GM18907 (cell line): ENCODE data around the gene ODF2L.

ENCODE experiments used
- ATAC-seq: cut with Tn5 transposase; IDR thresholded peaks from one replicate; pipeline ENCODE4 v1.9.1; 2021; ENCODE audit warnings: mild to moderate bottlenecking, moderate library complexity; ENCODE audit not compliant: unreplicated experiment

ODF2L gene, protein sequence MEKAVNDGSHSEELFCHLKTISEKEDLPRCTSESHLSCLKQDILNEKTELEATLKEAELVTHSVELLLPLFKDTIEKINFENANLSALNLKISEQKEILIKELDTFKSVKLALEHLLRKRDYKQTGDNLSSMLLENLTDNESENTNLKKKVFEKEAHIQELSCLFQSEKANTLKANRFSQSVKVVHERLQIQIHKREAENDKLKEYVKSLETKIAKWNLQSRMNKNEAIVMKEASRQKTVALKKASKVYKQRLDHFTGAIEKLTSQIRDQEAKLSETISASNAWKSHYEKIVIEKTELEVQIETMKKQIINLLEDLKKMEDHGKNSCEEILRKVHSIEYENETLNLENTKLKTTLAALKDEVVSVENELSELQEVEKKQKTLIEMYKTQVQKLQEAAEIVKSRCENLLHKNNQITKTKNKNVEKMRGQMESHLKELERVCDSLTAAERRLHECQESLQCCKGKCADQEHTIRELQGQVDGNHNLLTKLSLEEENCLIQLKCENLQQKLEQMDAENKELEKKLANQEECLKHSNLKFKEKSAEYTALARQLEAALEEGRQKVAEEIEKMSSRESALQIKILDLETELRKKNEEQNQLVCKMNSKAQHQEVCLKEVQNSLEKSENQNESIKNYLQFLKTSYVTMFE

DNA sequence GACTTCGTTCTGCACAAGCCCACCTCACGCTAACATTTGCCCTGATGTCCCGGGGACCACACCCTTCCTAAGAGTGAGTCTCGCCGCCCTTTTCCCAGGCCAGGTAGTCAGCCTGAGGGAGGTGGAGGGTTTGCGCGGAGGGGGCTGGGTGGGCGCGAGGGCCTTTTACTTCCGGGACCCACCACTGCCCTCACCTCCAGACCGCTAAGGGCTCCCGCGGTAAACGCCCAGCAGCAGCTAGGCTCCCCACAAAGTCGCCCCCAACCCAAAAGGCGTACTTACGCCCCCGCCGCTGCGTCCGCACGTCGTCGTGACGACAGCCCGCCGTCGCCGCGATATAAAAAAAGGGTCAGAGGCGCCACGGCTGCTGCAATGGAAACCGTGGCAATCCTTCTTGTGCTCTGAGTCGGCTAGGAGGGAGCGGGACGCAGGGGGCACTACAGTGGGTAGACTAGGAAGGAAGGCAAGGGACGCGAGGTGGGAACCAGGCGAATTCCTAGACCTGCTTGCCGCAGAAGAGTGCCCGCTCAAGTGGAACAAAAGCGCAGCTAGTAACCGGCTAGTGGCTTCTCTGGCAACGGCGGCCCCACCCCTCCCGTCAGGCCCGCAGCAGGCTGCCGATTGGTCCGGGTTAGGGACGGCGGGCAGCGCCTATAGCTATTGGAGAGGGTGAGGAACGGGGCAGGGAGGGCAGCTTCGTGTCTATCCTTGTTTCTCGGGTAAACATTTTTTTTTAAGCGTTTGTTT lies at the start of gene ODF2L:
Gene ODF2L (minus strand): TSS at position 573 of the 747 bp plus-strand sequence. CDS start 9,296 bp downstream, outside the sequence.
- peak; percentile 100 for ATAC-seq

DNA sequence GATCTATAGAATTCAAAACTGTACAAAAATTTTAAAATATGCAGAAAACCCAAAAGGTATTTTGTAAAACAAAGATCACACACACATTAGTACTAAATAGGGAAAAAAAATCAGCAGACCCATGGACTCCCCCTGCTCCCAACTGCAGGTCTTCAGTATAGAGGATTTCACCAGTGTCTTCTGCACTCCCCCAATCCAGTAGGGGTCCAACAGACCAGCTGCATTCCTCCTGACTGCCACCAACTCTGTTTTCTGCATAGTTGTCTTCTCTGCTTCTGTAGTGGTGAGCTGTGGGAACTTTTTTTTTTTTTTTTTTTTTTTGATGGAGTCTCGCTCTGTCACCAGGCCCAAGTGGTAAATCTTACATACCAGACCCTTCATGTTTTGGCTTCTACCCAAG lies 49.8 kb upstream of the ODF2L start:
- no peak for ATAC-seq

DNA sequence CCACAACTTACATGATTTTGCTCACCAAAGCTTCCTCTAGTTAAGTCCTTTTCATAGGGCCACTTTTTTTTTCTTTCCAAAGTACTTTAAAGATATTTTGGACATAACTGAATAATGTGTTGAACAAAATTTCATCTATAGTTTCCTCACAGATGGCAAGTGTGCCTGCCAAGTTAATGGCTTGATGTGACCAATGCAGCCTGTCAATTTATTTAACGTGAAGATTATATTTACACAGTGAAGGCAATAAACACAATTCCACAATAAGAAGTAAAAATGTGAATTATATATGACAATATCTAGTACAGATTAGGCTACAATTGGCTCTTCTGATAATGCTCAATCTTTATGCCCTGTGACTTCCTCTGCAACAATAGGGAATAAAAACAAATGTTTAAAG lies 45.9 kb upstream of the ODF2L start:
- no peak for ATAC-seq

DNA sequence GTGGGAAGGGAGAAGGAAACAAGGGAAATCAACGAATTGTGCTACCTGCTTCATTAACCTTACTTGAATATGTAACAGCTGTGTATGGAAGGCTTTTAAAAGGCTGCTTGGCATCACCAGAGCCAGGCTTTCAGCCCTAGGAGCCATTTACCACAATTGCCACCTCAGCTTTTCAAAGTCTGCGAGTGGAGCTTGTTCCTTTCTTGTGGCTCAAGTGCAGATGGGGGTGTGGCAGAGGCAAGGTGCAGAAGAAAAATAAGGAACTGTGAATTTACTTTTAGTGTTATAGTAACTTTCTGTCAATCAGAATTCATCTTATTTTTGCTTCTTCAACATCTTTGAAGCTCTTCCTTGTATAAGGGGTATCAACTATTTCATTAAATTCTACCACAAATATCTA lies 45.5 kb upstream of the ODF2L start:
- no peak for ATAC-seq

DNA sequence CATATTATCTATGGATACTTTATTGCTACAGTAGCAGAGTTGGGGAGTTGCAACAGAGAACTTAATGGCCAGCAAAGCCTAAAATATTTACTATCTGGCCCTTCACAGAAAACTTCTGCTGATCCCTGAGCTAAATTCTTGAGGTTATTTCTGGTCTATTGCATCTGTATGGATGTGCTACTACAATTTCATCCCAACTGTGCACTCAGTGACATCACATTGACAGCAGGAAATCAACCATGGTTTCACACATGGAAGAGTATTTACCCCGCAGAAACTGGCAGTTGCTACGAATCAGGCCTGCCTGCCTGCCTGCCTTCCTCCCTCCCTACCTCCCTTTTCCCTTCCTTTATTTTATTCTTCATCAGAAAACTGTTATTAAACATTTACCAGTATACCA lies 39.9 kb upstream of the ODF2L start:
- ATAC-seq, result no peak

DNA sequence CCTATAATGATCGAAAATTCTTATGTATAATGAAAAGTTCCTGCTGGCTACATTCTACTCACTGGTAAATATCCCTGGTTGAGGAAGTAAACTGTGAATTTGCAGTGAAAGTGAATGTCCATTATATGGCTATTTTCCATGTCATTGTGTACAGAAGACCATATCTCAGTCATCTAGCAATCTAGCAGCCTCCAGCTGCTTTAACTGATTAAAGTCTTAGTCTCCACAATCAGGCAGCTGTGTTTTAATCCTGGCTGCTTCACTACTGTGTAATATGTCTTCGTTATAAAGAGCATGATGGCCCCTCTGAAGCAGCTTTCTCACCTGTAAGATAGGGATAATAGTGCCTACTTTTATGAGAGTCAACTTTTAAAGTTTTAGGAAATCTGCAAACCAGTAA lies 39.2 kb upstream of the ODF2L start:
- ATAC-seq, result no peak

DNA sequence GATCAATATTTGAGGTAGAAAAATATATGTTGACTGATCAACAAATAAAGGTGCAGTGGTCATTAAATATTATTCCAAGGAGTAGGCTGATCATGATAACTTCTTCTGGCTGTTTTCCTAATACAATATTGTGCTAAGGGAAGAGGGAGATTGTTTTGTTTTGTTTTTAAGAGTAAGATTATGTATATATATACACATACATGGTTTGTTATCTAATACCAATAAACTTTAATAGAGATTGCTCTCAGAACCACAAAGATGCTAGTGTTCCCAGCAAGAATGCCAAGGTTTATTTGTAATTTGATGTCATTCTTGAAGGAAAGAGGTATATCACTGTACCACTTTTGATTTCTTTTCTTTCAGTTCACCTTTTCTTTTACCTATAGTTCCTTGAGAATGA lies 37.9 kb upstream of the ODF2L start:
- no peak for ATAC-seq

DNA sequence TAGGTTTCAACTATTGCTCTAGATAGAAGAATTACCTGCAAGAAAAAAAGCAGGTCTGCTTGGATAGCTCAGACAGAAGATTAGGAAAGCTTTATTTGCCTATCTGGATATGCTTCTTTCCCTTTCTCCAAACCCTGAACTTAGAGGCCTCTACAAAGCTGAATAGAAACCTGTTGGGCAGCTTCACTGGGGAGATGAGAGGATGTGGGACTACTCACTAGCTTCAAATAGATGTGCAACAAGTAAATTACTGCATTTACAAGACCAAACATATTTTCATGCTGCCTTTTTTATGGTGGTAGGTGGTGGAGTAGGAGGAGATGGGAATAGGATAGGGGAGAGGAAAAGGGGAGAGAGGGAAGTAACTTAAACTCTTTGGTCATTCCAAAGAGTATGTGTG lies 34.3 kb upstream of the ODF2L start:
- ATAC-seq, result no peak

DNA sequence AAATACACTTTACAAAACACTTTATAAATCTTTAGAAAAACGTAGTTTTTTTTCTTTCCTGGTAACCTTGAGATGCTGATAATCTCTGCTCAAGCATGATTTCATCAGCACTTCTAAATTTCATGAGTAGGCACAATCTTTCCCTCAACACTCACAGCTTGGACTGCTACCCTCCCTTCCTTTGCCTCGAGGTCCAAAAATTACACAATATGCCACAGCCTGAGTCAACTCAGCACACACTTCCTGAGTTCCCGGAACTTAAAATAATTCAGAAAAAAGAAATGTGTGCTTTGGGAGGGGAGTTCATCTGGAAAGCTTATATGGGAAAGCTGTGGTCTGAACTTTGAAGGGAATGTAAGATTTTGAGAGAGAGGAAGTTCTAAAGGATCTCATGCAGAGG lies 33.7 kb upstream of the ODF2L start:
- no peak for ATAC-seq

DNA sequence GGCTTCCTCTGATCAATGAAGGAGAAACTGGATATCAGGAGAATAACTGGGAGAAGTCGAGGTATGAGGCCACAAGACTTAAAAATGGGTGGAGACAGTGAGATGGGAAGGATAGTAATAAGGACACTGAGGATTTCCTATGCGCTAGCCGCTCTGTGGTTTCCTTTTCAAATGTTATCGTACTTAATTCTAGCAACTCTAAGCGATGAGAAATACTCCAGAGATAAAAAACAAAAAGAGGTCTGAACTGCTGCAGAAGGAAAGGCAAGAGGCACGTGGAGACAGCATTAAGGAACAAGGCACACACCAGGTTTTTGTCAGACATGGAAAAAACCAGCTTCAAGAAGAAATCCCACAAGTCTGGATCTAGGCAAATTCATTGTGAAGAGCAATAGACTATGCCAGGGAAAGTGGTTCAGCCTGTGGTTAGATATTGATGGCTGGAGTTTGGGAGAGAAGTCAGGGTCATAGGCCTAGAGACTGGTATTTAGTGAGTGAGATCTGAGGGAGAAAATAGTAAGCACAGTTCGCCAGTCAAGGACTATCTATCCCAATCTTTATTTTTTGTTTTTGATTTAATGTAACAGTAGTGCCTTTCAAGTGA lies 33.1 kb upstream of the ODF2L start:
- ATAC-seq, result no peak

DNA sequence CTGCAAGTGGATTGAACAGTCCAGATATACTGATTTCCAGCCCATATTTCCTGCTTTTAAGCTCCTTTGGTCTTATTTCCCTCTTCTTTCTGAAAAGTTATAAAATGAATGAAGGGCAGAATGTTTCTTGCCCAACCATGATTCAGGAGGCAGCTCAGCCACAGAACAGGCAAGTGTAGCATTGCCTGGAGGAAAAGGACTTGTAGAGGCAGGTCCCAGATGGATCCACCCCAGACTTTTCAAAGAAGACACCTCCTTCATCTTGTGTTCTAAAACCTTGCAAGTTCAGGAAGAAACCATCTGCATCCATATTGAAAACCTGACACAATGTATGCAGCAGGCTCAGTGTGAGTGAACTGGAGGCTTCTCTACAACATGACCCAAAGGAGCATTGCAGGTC lies 27.8 kb upstream of the ODF2L start, which contains the start of gene CLCA2:
Gene CLCA2 (plus strand): TSS at position 299 of the 400 bp plus-strand sequence. CDS start 77 bp downstream, at position 376.
- no peak for ATAC-seq

DNA sequence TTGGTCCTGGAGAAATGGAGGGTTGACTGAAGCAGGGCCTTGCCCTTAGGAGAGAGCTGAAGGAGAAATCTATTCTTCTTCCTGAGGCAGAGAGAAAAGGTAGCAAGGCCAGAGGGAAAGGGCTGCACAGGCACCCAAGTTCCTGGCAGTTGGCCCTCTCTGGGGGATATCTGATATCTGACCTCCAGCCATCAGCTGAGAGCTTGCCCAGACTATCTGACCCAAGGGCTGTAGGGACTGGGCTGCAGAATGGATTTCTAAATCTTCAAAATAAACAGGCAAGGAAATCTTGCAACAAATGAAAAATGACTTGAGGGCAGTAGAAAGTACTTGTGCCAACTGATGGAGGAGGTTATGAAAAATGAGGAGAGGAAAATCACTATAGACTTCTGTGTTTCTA lies 27.4 kb upstream of the ODF2L start:
- no peak for ATAC-seq

DNA sequence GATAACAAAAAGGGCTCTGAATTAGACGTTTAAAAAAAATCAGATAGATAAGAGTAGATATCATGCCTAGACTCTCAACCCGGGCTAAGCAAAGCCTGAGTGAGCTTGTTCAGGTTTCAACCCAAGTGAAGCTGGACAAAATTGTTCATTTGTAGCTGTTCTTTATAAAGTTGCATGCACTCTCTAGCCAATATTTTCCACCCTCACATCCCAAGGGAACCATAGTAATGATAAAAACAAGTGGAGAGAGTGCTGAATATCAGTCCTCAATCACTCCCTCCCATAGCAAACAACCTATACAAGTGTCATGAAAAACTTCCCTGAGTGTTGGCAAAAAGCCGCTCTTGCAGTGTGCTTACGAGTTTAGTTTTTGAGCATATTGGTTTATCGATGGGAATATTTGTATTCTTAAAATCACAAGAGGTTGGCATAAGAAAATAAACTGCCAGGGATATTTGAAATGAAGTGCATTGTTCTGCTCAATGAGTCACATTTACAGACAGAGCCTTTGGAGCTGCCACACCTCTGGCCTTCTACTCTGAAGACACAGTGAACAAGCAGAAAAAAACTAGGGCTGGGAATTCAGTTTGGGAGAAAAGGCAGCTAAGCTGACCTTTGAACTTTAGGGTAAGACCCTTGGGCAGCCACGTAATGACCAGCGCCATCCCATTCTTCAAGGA lies 25.6 kb upstream of the ODF2L start:
- no peak for ATAC-seq

DNA sequence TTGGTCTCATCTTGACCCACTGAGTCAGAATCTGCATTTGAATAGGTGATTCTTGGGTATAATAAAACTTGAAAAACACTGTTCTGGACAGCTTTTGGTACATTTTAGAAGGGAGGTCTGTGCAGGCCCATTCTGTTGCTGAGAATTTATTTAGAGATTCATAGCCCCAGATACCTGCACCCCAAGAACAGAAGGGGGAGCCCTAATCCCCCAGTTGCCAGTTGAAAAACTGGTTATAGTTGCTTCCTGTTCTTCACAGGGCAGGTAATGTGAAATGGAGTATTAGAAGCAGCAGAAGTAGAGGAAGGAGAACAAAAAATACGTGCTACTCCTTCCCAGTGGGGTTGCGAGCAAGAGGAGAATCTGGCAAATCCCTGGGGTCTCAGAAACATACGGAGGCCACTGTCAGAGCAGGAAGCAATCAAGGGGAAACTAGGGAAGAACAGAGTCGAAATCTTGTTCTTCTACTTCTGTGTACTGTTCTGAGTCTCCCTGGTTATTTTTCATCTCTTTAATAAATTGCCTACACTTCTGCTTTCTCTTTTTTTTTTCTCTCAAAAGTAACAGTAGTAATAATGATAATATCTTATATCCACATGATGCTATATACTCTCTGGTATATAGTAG lies 23.3 kb upstream of the ODF2L start:
- ATAC-seq, result peak; percentile 93

DNA sequence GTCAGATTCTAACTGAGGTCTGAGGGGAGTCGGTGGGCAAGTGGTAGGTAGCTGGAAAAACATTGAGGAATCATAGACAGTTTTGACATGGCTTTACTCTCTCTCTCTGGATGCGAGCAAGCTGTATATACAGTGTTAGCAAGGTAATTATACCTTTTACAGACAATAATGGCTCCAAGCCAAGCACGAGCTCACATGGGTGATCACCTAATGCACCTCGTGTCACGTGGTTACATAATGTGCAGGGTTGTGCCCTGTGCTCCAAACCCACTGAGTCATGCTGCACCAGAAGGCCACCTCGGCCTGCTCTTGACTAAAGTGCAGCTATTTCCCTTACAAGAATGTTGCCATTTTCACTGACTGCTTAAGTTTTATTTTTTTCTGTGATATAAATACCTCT lies 20.2 kb upstream of the ODF2L start:
- ATAC-seq, result no peak

DNA sequence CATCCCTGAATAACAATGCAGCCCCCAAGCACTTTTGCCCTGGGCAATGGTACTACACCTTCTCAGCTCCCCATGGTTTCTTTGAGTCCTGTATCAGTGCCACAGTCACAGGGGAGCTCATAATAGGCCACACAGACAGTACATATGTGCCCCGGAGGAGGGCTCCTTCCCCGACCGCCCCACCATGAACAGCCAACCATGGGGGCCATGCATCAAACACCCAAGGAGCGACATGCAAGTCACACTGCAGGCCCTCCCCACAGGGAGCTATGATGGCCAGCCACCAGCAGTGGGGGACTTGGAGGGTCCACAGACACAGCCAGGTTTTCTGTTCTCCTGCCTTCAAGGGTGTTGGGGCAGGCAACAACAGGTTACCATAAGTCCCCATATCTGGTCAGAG lies 14.8 kb upstream of the ODF2L start:
- no peak for ATAC-seq

DNA sequence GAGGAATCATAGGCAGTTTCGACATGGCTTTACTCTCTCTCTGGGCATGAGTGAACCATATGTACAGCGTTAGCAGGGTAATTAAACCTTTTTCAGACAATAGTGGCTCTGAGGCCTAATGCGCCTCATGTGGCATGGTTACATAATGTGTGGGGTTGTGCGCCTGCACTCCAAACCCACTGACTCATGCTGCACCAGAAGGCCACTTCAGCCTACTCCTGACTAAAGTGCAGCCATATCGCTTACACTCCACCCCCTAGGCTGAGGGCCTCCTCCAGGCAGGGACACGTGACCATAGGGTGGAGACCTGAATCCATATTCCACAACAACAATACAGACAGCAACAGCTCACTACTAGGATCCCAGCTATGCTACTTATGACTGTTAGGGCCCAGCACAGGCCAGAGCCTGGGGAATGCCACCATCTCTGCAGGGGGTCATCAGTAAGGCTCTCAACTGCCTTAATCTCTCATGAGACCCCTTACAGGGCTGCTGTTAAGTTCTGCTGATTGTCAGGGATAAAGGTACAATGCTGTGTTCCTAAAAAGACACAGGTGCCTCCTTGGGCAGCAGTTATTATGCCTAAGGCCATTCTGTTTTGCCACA lies 13.4 kb upstream of the ODF2L start:
- no peak for ATAC-seq

DNA sequence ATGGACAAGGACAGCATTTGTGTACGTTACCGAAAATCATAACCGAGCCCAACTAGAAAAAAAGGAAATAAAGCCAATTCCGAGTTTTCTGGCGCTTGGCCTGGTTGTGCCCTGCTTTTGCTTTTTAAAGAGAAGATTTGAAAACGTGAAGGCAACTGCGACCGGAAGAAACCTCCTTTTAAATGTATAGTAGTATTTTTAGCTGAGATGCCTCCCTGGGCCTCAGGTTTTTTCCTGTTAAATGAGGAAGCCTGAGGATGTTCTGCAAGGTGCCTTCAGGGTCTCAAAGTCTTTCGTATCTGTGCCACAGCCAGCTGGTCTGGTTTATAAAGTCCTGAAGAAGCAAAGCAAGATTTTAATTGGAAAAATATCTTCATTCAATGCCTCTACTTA lies 371 bp upstream of the ODF2L start:
- ATAC-seq, result peak; percentile 32

DNA sequence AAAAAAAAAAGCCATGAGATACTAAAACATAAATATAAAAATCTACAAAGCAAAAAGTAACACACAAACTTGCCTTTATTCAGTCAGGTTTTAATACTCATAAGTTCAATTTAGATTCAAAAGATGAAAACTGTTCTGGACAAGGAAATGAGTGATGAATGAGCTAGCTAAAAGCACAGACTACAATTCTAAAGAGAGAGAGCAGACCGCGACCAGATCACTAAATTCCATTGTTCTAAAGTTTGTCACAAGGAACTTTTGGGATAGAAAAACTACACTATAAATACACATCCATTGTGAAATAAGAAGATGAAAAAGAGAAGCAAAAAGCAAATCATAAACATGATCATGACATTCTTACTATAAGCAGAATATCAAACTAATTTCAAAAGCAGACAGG lies 1.7 kb downstream of the ODF2L start:
- ATAC-seq, result no peak

DNA sequence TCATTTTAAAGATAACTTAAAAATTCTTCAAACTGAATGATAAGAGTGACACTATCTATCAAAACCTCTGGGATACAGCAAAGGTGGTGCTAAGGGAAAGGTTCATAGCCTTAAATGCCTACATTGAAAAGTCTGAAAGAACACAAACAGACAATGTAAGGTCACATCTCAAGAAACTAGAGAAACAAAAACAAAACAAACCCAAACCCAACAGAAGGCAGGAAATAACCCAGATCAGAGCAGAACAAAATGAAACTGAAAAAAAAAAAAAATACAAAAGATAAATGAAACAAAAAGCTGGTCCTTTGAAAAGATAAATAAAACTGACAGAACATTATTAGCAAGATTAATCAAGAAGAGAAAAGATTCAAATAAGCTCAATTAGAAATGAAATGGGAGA lies 6.8 kb downstream of the ODF2L start:
- ATAC-seq, result peak; percentile 80
